ENCODE measurements around the gene TMEM87A.

DNA sequence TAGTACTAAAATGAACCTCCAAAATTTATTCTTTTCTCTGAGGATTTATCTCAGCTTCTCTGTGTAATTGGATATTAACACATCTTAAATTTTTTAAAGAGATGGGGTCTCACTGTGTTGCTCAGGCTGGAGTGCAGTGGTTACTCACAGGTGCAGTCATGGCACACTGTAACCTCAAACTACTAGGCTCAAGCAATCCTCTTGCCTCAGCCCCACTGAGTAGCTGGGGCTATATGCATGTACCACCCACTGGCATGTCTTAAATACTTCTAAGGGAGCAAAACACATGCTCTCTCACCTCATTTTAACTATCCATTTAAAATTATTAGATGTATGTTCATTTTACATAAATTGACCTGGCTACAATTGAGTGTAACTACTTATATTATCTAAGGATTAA is 11.3 kb upstream of the TMEM87A start:
- TF ChIP-seq MYC (IDR thresholded peaks at IDR 0.05; ENCODE audit: low read depth, low read length) (no peak), POLR2A (IDR thresholded peaks at IDR 0.05; ENCODE audit: extremely low read depth, insufficient read length) (no peak)

All from NB4 (cell line).